Pancreas (tissue), 10 donors: ENCODE data around the gene SMIM10L1. TPM values are rescaled to one million over a fixed set of nuclear protein-coding genes. Genes with fewer than 3 reads are reported as not detected.

Experiments
- ATAC-seq, 4 donors: fragments of 200-7000 bp; cut with Tn5 transposase; one replicate each; pipeline versions ENCODE4 v1.8.0 to v1.9.1; 2020; ENCODE audit warnings: mild to moderate bottlenecking in 4 of 4, moderate library complexity in 4 of 4
- DNase-seq, 6 donors: peaks; one replicate each; pipeline ENCODE4 v3.0.0-alpha.2; 2020
- FAIRE-seq: peaks from 2 replicates; lab custom pipeline; 2012; peaks lifted over from hg19 to GRCh38; lab: Jason Lieb, UNC
- H3K27ac ChIP-seq, 4 donors: fragments of 200-600 bp; sonication (generic); 1 replicate in 3 of 4; 2 replicates in 1 of 4; pipeline versions ENCODE4 v1.5.0 to v1.8.0; 2020
- H3K27me3 ChIP-seq, 4 donors: fragments of 200-600 bp; one replicate each; pipeline ENCODE4 v1.8.0; 2021
- H3K36me3 ChIP-seq, 3 donors: fragments of 200-600 bp; sonication (generic) in 1 of 3; one replicate each; pipeline versions ENCODE4 v1.5.0 to v1.8.0; 2020 to 2021
- H3K4me1 ChIP-seq, 3 donors: fragments of 200-600 bp; one replicate each; pipeline ENCODE4 v1.8.0; 2021
- H3K4me3 ChIP-seq, 4 donors: fragments of 200-600 bp; sonication (generic) in 2 of 4; one replicate each; pipeline versions ENCODE4 v1.5.0 to v1.8.0; 2020 to 2021
- H3K9me3 ChIP-seq, 4 donors: fragments of 200-600 bp; one replicate each; pipeline ENCODE4 v1.8.0; 2021
- CTCF ChIP-seq, 4 donors: fragments of 200-600 bp; sonication (generic) in 3 of 4; IDR thresholded peaks; one replicate each; pipeline versions ENCODE4 v1.5.0 to v1.8.0; 2021; ENCODE audit warnings: antibody characterized with exemption in 4 of 4
- WGBS, 2 donors: extraction: QIAGEN DNeasy Blood & Tissue Kit; methylation state at CpG; one replicate each; pipeline ENCODE4 v1.1.7; 2013; 5-methylcytosine and 5-hydroxymethylcytosine counted together
- intact Hi-C, 3 donors: fragments of 100-400 bp; cut with DNase I; formaldehyde crosslinking; loops; one replicate each; pipeline versions ENCODE4 v1.11.1 to v1.14.2; 2022
- polyA plus RNA-seq, 2 donors: library from polyadenylated mRNA; stranded (reverse); fragments of 200-250 nt; gene quantifications; one replicate each; pipeline ENCODE4 v1.2.3, GENCODE V29; 2013
- total RNA-seq, 6 donors: library from RNA; stranded (reverse); fragmentation: NEBNext Ultra II Directional in 4 of 6; extraction: Animal tissue kit (Norgen Biotek cat#: 25700) in 4 of 6; gene quantifications; one replicate each; pipeline versions ENCODE4 v1.2.1 to v1.2.4, GENCODE V29; 2021 to 2023
- donor health status: healthy with polysubstance abuse.
- donor health status: DM: no; HTN: no; CAD: no; lungs with moderate emphysema.
- donor health status: DM: no; HTN: no; CAD: no.
- donor health status: control.
- donor health status: control.
- donor health status: Bipolar disorder and iron deficiency.
- donor health status: DM: yes; HTN: yes; CAD: no.
- donor health status: DM: no; HTN: no; CAD: no.
- donor health status: DM: no; HTN: no; CAD: no.
- donor health status: DM: yes; HTN: yes; CAD: no.

Gene SMIM10L1
- total and polyA plus RNA-seq, 8 donors: 1.9 to 6.4 (median 3.8) TPM

GRCh38 chr12:11134305-11134704 is 36.7 kb upstream of the SMIM10L1 start, which contains the start of gene TAS2R30:
Gene TAS2R30, minus strand, starts transcription at chr12:11134644. Its CDS starts 400 bp downstream, at chr12:11134244.
- H3K4me1 ChIP-seq: no peaks in the 10 kb centered on the region
- no peak for FAIRE-seq
- H3K27me3 ChIP-seq: no peaks in the 10 kb centered on the region
- intact Hi-C loops: no loop called here
- H3K36me3 ChIP-seq: no peaks in the 10 kb centered on the region
- H3K27ac ChIP-seq: no peak within 1 kb of the TSS
- no peaks in the 10 kb centered on the region for H3K9me3 ChIP-seq
- no peak for TF ChIP-seq CTCF (IDR thresholded peaks at IDR 0.05)
- no peak for ATAC-seq
- WGBS, 2 donors: 62 to 75% methylated on average over 3 of the region's 3 CpGs
- DNase-seq: no peak
- no peak within 1 kb of the TSS for H3K4me3 ChIP-seq

DNA sequence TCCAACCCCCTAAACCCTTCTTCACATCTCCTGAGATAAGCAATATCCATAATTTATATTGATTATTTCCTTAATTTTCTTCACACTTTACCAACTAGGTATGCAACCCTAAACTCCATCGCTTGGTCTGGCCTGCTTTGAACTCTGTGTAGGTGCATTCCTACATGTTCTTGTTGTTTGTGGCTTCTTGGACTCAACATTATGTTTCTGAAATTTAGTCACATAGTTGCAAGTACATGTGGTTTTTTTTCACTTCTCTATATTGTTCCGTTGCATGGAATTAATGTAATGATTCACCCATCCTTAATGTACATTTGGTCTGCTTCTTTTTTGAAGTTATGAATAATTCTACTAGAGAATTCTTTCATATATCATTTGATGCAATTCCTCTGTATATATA is 34.9 kb upstream of the SMIM10L1 start:
- no peak for DNase-seq
- Histone ChIP-seq H3K4me3 (no peak overlapping the region), H3K27ac (no peak overlapping the region), H3K36me3 (no peaks in the 10 kb centered on the region), H3K9me3 (no peaks in the 10 kb centered on the region), H3K4me1 (no peaks in the 10 kb centered on the region), H3K27me3 (no peaks in the 10 kb centered on the region)
- intact Hi-C loops: no loop called here
- FAIRE-seq: no peak
- TF ChIP-seq CTCF (IDR thresholded peaks at IDR 0.05): no peak
- WGBS, 2 donors: 46 to 80% methylated on average over 2 of the region's 2 CpGs
- ATAC-seq: no peak

DNA sequence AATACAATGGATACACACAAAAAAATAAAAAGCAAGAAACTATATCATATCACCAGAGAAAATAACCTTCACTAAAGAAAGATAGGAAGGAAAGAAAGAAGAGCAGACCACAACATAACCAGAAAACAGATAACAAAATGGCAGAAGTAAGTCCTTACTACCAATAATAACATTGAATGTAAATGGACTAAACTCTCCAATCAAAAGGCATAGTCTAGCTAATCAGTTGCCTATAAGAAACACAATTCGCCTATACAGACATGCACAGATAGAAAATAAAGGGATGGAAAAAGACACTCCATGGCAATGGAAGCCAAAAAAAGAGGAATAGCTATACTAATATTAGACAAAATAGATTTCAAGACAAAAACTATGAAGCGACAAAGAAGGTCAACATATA is 27.6 kb upstream of the SMIM10L1 start:
- WGBS, 2 donors: 48 to 82% methylated on average over 2 of the region's 2 CpGs
- Histone ChIP-seq H3K27me3 (no peaks in the 10 kb centered on the region), H3K36me3 (no peaks in the 10 kb centered on the region), H3K4me3 (no peak overlapping the region), H3K9me3 (no peaks in the 10 kb centered on the region), H3K27ac (no peak overlapping the region), H3K4me1 (no peaks in the 10 kb centered on the region)
- intact Hi-C loops: no loop called here
- no peak for TF ChIP-seq CTCF (IDR thresholded peaks at IDR 0.05)
- ATAC-seq (no peak), FAIRE-seq (no peak), DNase-seq (no peak)

DNA sequence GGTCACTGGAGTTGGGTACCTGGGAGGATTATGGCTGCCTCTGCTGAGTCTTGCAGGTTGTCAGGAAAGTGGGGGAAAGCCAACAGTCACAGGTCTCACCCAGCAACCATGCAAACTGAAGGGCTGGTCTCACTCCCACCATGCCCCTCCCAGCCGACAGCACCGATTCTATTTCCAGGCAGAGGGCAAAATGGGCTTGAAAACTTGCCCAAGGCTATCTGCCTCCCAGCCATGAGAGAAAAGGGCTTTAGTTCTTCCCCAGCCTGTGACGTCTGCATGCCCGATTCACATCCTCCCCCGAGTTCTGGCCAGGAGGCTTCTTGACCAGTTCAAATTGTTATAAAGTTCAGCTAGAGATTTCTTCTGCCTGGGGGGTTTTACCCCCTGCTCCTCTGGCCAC is 26.7 kb upstream of the SMIM10L1 start:
- no peaks in the 10 kb centered on the region for H3K4me1 ChIP-seq
- no peaks in the 10 kb centered on the region for H3K9me3 ChIP-seq
- FAIRE-seq: no peak
- 78 to 94% methylated on average over 5 of the region's 5 CpGs for WGBS, 2 donors
- intact Hi-C loops: no loop called here
- no peak for TF ChIP-seq CTCF (IDR thresholded peaks at IDR 0.05)
- no peak overlapping the region for H3K27ac ChIP-seq
- H3K27me3 ChIP-seq: no peaks in the 10 kb centered on the region
- no peak for ATAC-seq
- H3K4me3 ChIP-seq: no peak overlapping the region
- no peak for DNase-seq
- no peaks in the 10 kb centered on the region for H3K36me3 ChIP-seq

DNA sequence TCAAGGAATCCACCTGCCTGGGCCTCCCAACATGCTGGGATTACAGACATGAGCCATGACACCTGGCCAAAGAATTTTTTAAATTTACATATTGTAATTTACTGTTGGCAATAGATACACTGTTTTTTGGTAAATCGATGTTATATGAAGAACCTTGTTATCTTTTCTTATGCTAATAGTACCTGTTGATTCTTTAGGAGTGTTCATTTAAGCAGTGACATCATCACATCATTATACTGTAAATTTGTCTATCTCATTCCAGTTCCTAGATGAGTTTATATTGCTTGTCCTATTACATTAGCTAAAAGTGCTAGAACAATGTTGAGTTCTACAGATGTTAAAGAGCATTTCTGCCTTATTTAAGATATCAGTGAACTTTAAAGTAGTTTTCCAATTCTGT is 23.6 kb upstream of the SMIM10L1 start:
- Histone ChIP-seq H3K4me3 (no peak overlapping the region), H3K27me3 (no peaks in the 10 kb centered on the region), H3K4me1 (no peaks in the 10 kb centered on the region), H3K9me3 (no peaks in the 10 kb centered on the region), H3K27ac (no peak overlapping the region), H3K36me3 (no peaks in the 10 kb centered on the region)
- no peak for TF ChIP-seq CTCF (IDR thresholded peaks at IDR 0.05)
- FAIRE-seq (no peak), DNase-seq (no peak), ATAC-seq (no peak)
- intact Hi-C loops: no loop called here
- 97 to 98% methylated on average over 1 of the region's 1 CpG for WGBS, 2 donors
